Measurements from ENCODE around the gene ANO1.

ANO1 gene

GRCh38 chr11:70073871-70074371 is 4.2 kb upstream of the ANO1 start:
- TF ChIP-seq, protein P1, sequence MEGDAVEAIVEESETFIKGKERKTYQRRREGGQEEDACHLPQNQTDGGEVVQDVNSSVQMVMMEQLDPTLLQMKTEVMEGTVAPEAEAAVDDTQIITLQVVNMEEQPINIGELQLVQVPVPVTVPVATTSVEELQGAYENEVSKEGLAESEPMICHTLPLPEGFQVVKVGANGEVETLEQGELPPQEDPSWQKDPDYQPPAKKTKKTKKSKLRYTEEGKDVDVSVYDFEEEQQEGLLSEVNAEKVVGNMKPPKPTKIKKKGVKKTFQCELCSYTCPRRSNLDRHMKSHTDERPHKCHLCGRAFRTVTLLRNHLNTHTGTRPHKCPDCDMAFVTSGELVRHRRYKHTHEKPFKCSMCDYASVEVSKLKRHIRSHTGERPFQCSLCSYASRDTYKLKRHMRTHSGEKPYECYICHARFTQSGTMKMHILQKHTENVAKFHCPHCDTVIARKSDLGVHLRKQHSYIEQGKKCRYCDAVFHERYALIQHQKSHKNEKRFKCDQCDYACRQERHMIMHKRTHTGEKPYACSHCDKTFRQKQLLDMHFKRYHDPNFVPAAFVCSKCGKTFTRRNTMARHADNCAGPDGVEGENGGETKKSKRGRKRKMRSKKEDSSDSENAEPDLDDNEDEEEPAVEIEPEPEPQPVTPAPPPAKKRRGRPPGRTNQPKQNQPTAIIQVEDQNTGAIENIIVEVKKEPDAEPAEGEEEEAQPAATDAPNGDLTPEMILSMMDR (IDR thresholded peaks at IDR 0.05; ENCODE audit: low read depth, low read length), result no peak
- H3K4me3 ChIP-seq (ENCODE audit: low read depth, low read length), result no peak overlapping the region

GRCh38 chr11:70074746-70075145 is 3.4 kb upstream of the ANO1 start:
- no peak overlapping the region for H3K4me3 ChIP-seq (ENCODE audit: low read depth, low read length)
- TF ChIP-seq, protein P1 (IDR thresholded peaks at IDR 0.05; ENCODE audit: low read depth, low read length), result no peak

DNA sequence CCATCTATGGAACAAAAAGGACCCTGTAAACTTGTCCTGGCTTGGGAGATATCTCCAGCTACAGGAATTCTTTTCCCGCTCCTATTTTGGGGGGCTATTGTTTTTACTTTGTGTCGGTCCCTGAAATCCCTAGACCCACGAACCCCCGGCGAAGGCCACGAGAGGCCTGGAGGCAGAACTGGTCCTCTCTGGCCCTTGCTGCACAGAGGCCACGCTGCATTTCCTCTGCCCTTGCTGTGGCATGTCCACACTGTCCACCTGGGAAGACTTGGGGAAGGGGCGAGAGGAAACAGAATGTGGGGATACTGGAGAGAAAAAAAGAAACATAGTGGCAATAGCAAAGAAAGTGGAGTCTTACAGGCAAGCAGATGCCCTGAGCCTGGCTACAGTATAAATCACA is 2.3 kb upstream of the ANO1 start:
- H3K4me3 ChIP-seq (ENCODE audit: low read depth, low read length), result no peak overlapping the region
- TF ChIP-seq, protein P1 (IDR thresholded peaks at IDR 0.05; ENCODE audit: low read depth, low read length), result no peak

DNA sequence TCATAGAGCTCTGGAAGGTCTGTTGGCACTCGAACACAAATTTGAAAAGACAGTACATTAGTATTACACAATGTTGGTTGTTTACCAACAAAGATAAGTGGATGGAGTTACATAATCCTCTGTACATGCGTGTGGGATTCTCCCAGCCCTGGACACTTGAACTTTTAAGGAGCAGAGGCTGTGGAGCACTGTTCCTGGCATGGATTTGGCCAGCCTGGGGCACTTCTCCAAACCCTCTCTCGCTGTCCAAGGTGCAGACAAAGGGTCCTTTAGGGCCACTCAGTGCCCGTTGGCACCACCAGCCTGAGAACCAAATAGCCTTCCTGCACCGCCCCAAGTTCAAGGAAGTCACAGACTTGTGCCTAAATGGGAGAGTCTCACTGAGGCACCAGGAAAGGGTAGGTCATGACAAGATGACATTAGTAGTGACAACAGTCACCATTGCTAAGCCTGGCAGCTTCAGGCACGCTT is 1.6 kb upstream of the ANO1 start:
- TF ChIP-seq, protein P1 (IDR thresholded peaks at IDR 0.05; ENCODE audit: low read depth, low read length), result no peak
- no peak overlapping the region for H3K4me3 ChIP-seq (ENCODE audit: low read depth, low read length)

- TF ChIP-seq, protein P1 (IDR thresholded peaks at IDR 0.05; ENCODE audit: low read depth, low read length), result no peak
- no peak overlapping the region for H3K4me3 ChIP-seq (ENCODE audit: low read depth, low read length)
These were observed 564 bp upstream of the ANO1 start for GRCh38 chr11:70077411-70078094.

GRCh38 chr11:70078781-70079616 is 882 bp downstream of the ANO1 start:
- H3K4me3 ChIP-seq (ENCODE audit: low read depth, low read length), result no peak overlapping the region
- TF ChIP-seq, protein P1 (IDR thresholded peaks at IDR 0.05; ENCODE audit: low read depth, low read length), result no peak

DNA sequence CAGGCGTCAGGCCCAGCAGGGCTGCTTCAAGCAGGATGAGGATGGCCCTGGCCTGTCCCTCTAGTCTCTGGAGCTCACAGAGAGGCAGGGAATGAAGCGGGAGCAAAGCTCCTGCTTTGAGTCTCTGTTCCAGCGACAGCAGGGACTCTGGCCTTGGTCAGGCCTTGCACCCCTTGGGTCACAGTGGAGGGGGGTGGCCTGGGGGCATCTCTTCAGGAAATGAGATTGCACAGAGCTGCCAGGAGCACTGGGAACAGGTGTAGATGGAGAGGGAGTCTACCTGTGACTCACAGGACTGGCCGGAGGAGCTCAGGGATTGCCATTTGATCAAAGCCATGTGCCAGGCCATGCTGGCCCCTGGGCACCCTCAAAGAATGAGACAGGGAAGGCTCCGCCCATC is 1.6 kb downstream of the ANO1 start:
- no peak overlapping the region for H3K4me3 ChIP-seq (ENCODE audit: low read depth, low read length)
- TF ChIP-seq, protein P1 (IDR thresholded peaks at IDR 0.05; ENCODE audit: low read depth, low read length), result no peak
